ENCODE measurements around the gene STK32B.

The STK32B gene

GRCh38 chr4:5067908-5068307, 16.6 kb downstream of the STK32B start:
- H3K4me1 ChIP-seq, result no peaks in the 10 kb centered on the region
- no peaks in the 10 kb centered on the region for H3K27me3 ChIP-seq
- no peaks in the 10 kb centered on the region for H3K36me3 ChIP-seq
- intact Hi-C loops (cut with DNase I; ENCODE audit: low total_unique reads), result no loop called here
- H3K4me3 ChIP-seq, result no peak overlapping the region
- H3K27ac ChIP-seq, result no peak overlapping the region
- no peak for TF ChIP-seq CTCF (IDR thresholded peaks at IDR 0.05)
- no peak for DNase-seq
- no peaks in the 10 kb centered on the region for H3K9me3 ChIP-seq

GRCh38 chr4:5069901-5070300, 18.6 kb downstream of the STK32B start:
- intact Hi-C loops (cut with DNase I; ENCODE audit: low total_unique reads), result no loop called here

GRCh38 chr4:5072948-5073347, 21.7 kb downstream of the STK32B start:
- intact Hi-C loops (cut with DNase I; ENCODE audit: low total_unique reads), result no loop called here
- Histone ChIP-seq H3K9me3 (peaks cover 0 to 2% (median 0%) of the 10 kb centered on the region in 3 donors), H3K4me1 (no peaks in the 10 kb centered on the region), H3K36me3 (no peaks in the 10 kb centered on the region), H3K27ac (no peak overlapping the region), H3K4me3 (no peak overlapping the region), H3K27me3 (no peaks in the 10 kb centered on the region)
- no peak for DNase-seq
- TF ChIP-seq CTCF (IDR thresholded peaks at IDR 0.05), result no peak

More at GRCh38 chr4:5069901-5070300, 18.6 kb downstream of the STK32B start:
- Histone ChIP-seq H3K4me1 (no peaks in the 10 kb centered on the region), H3K36me3 (no peaks in the 10 kb centered on the region), H3K4me3 (no peak overlapping the region), H3K27ac (no peak overlapping the region), H3K27me3 (no peaks in the 10 kb centered on the region), H3K9me3 (no peaks in the 10 kb centered on the region)
- TF ChIP-seq CTCF (IDR thresholded peaks at IDR 0.05), result no peak
- no peak for DNase-seq

- DNase-seq, result no peak
- Histone ChIP-seq H3K36me3 (no peaks in the 10 kb centered on the region), H3K27me3 (no peaks in the 10 kb centered on the region), H3K4me3 (no peak overlapping the region), H3K4me1 (no peaks in the 10 kb centered on the region), H3K9me3 (peaks cover 5 to 15% (median 7%) of the 10 kb centered on the region in 3 donors), H3K27ac (no peak overlapping the region)
- intact Hi-C loops (cut with DNase I; ENCODE audit: low total_unique reads), result no loop called here
- TF ChIP-seq CTCF (IDR thresholded peaks at IDR 0.05), result no peak
Measured at GRCh38 chr4:5078009-5078408, 26.7 kb downstream of the STK32B start.

GRCh38 chr4:5079581-5079980, 28.3 kb downstream of the STK32B start:
- Histone ChIP-seq H3K4me3 (no peak overlapping the region), H3K36me3 (no peaks in the 10 kb centered on the region), H3K9me3 (peaks cover 5 to 20% (median 7%) of the 10 kb centered on the region in 3 donors), H3K4me1 (no peaks in the 10 kb centered on the region), H3K27me3 (no peaks in the 10 kb centered on the region), H3K27ac (no peak overlapping the region)
- TF ChIP-seq CTCF (IDR thresholded peaks at IDR 0.05), result no peak
- no peak for DNase-seq
- intact Hi-C loops (cut with DNase I; ENCODE audit: low total_unique reads), result no loop called here

GRCh38 chr4:5081441-5081999, 30.2 kb downstream of the STK32B start:
- no peak for TF ChIP-seq CTCF (IDR thresholded peaks at IDR 0.05)
- Histone ChIP-seq H3K27me3 (no peaks in the 10 kb centered on the region), H3K9me3 (peaks cover 5 to 20% (median 14%) of the 10 kb centered on the region in 3 donors), H3K36me3 (no peaks in the 10 kb centered on the region), H3K27ac (no peak overlapping the region), H3K4me3 (no peak overlapping the region), H3K4me1 (no peaks in the 10 kb centered on the region)
- DNase-seq, result no peak
- intact Hi-C loops (cut with DNase I; ENCODE audit: low total_unique reads), result no loop called here
